ENCODE data around the gene DLG2. TPM values are rescaled to one million over a fixed set of nuclear protein-coding genes. Genes with fewer than 3 reads are reported as not detected.

The DLG2 gene
- total and polyA plus RNA-seq, 4 donors = 0.30 to 5.5 (median 0.68) TPM

- Histone ChIP-seq H3K9me3 (ENCODE audit: control insufficient read depth in 4 of 4, low read length in 3 of 4) (no peaks in the 10 kb centered on the region), H3K4me1 (ENCODE audit: control insufficient read depth in 4 of 4, insufficient read depth in 4 of 4, low read length in 3 of 4) (no peaks in the 10 kb centered on the region), H3K27me3 (ENCODE audit: control insufficient read depth in 4 of 4, insufficient read depth in 4 of 4, low read length in 3 of 4) (no peaks in the 10 kb centered on the region), H3K4me3 (ENCODE audit: low read depth in 1 of 3, low read length in 3 of 3) (no peak overlapping the region), H3K27ac (ENCODE audit: low read depth in 1 of 2, low read length in 2 of 2) (no peak overlapping the region), H3K9ac (ENCODE audit: low read depth in 1 of 2, low read length in 2 of 2) (no peak overlapping the region), H3K36me3 (ENCODE audit: control insufficient read depth in 4 of 4, insufficient read depth in 3 of 4, low read depth in 1 of 4, low read length in 3 of 4) (no peaks in the 10 kb centered on the region)
- no peak for TF ChIP-seq YY1 (IDR thresholded peaks at IDR 0.05)
- TF ChIP-seq REST (IDR thresholded peaks at IDR 0.05) = no peak
- no peak for TF ChIP-seq MAX (IDR thresholded peaks at IDR 0.05)
- TF ChIP-seq HNF4G (IDR thresholded peaks at IDR 0.05) = no peak
- no peak for TF ChIP-seq CTCF (IDR thresholded peaks at IDR 0.05; ENCODE audit: low read depth, low read length, missing input control)
- no peak for TF ChIP-seq JUND (IDR thresholded peaks at IDR 0.05)
- no peak for TF ChIP-seq ZBTB33 (IDR thresholded peaks at IDR 0.05)
- TF ChIP-seq FOXA2 (IDR thresholded peaks at IDR 0.05) = no peak
- no peak for TF ChIP-seq GABPA (IDR thresholded peaks at IDR 0.05 in 1 of 2, conservative IDR thresholded peaks at IDR 0.05 in 1 of 2)
- no peak for TF ChIP-seq SP1 (IDR thresholded peaks at IDR 0.05)
- no peak for TF ChIP-seq RXRA (IDR thresholded peaks at IDR 0.05)
- TF ChIP-seq RAD21 (IDR thresholded peaks at IDR 0.05) = no peak
- TF ChIP-seq ATF3 (IDR thresholded peaks at IDR 0.05) = no peak
- TF ChIP-seq EGR1 (IDR thresholded peaks at IDR 0.05; ENCODE audit: low read depth in 2 of 2) = no peak
- WGBS = 33% methylated on average over 1 of the region's 1 CpG
- no peak for DNase-seq (ENCODE audit: low spot score)
These were observed 1764.5 kb downstream of the DLG2 start for GRCh38 chr11:83862691-83863090.

GRCh38 chr11:83862033-83862432, 1765.1 kb downstream of the DLG2 start:
- DNase-seq (ENCODE audit: low spot score) = no peak
- 75% methylated on average over 3 of the region's 3 CpGs for WGBS
- H3K36me3 ChIP-seq (ENCODE audit: control insufficient read depth in 4 of 4, insufficient read depth in 3 of 4, low read depth in 1 of 4, low read length in 3 of 4) = no peaks in the 10 kb centered on the region
- H3K27me3 ChIP-seq (ENCODE audit: control insufficient read depth in 4 of 4, insufficient read depth in 4 of 4, low read length in 3 of 4) = no peaks in the 10 kb centered on the region
- H3K9ac ChIP-seq (ENCODE audit: low read depth in 1 of 2, low read length in 2 of 2) = no peak overlapping the region
- H3K27ac ChIP-seq (ENCODE audit: low read depth in 1 of 2, low read length in 2 of 2) = no peak overlapping the region
- no peaks in the 10 kb centered on the region for H3K4me1 ChIP-seq (ENCODE audit: control insufficient read depth in 4 of 4, insufficient read depth in 4 of 4, low read length in 3 of 4)
- H3K9me3 ChIP-seq (ENCODE audit: control insufficient read depth in 4 of 4, low read length in 3 of 4) = peaks cover 0 to 3% (median 0%) of the 10 kb centered on the region in 4 donors
- no peak overlapping the region for H3K4me3 ChIP-seq (ENCODE audit: low read depth in 1 of 3, low read length in 3 of 3)
- TF ChIP-seq ZBTB33 (IDR thresholded peaks at IDR 0.05) (no peak), TAF1 (conservative IDR thresholded peaks at IDR 0.05) (no peak), FOXA2 (IDR thresholded peaks at IDR 0.05) (no peak), EGR1 (IDR thresholded peaks at IDR 0.05; ENCODE audit: low read depth in 2 of 2) (no peak), YY1 (IDR thresholded peaks at IDR 0.05) (no peak), RXRA (IDR thresholded peaks at IDR 0.05) (no peak), NR2F2 (IDR thresholded peaks at IDR 0.05) (no peak), FOXA1 (IDR thresholded peaks at IDR 0.05) (no peak), ATF3 (IDR thresholded peaks at IDR 0.05) (no peak), RAD21 (IDR thresholded peaks at IDR 0.05) (no peak), CTCF (IDR thresholded peaks at IDR 0.05; ENCODE audit: low read depth, low read length, missing input control) (no peak), GABPA (IDR thresholded peaks at IDR 0.05 in 1 of 2, conservative IDR thresholded peaks at IDR 0.05 in 1 of 2) (no peak)
